ENCODE measurements around the gene TMEM161A.
"Not testable (repeated sequence)": the region's sequence is repeated elsewhere in the genome, so short reads cannot be mapped to it uniquely, and the experiment has no call there.

TMEM161A gene

GRCh38 chr19:19138109-19138981, at the start of gene TMEM161A:
TSS of gene TMEM161A (minus strand) at chr19:19138478. CDS start at chr19:19138428, 50 bp downstream.
- DNase-seq = peak; percentile 97 to 98

GRCh38 chr19:19186742-19187141, 48.5 kb upstream of the TMEM161A start:
- no peak for DNase-seq

GRCh38 chr19:19185853-19186740, 47.8 kb upstream of the TMEM161A start:
- DNase-seq = peak; percentile 56 to 72

GRCh38 chr19:19181488-19181998, 43.3 kb upstream of the TMEM161A start:
- DNase-seq = no peak

- no peak for DNase-seq
Measured at GRCh38 chr19:19179548-19180441, 41.5 kb upstream of the TMEM161A start.

- DNase-seq = no peak
Measured at GRCh38 chr19:19176950-19177349, 38.7 kb upstream of the TMEM161A start.

- not testable (repeated sequence) for DNase-seq
Measured at GRCh38 chr19:19173243-19173642, 35.0 kb upstream of the TMEM161A start.

GRCh38 chr19:19171821-19172532, 33.7 kb upstream of the TMEM161A start:
- no peak for DNase-seq

- DNase-seq = no peak
Measured at GRCh38 chr19:19170873-19171672, 32.8 kb upstream of the TMEM161A start.

GRCh38 chr19:19170053-19170872, 32.0 kb upstream of the TMEM161A start, which contains the start of gene MEF2B:
TSS of gene MEF2B (minus strand) at chr19:19170263. CDS start at chr19:19150735, 19,528 bp downstream.
- peak; percentile 77 to 81 for DNase-seq

- DNase-seq = no peak
Measured at GRCh38 chr19:19169236-19170052, 31.2 kb upstream of the TMEM161A start.

GRCh38 chr19:19167612-19168011, 29.3 kb upstream of the TMEM161A start:
- no peak for DNase-seq

GRCh38 chr19:19165396-19165795, 27.1 kb upstream of the TMEM161A start:
- DNase-seq = no peak

GRCh38 chr19:19162495-19162894, 24.2 kb upstream of the TMEM161A start:
- no peak for DNase-seq

- peak in 1 of 2 donors; percentile 45 for DNase-seq
Measured at GRCh38 chr19:19160461-19161035, 22.3 kb upstream of the TMEM161A start.

- DNase-seq = no peak
Measured at GRCh38 chr19:19159534-19159933, 21.3 kb upstream of the TMEM161A start.

- DNase-seq = no peak
Measured at GRCh38 chr19:19157808-19158207, 19.5 kb upstream of the TMEM161A start.

- DNase-seq = no peak
Measured at GRCh38 chr19:19155495-19156219, 17.4 kb upstream of the TMEM161A start.
